Stimulated activated CD8-positive, alpha-beta memory T cell treated with anti-CD3 and anti-CD28 coated beads, Interleukin-2, amount 100 ng/mL, for 48 hours (primary cell): Measurements from ENCODE around the gene ZSCAN26.

Experiments
- DNase-seq, 2 donors: peaks; one replicate each; pipeline ENCODE4 v3.0.0-alpha.2; 2020; ENCODE audit warnings: low read depth in 2 of 2

The ZSCAN26 gene

DNA sequence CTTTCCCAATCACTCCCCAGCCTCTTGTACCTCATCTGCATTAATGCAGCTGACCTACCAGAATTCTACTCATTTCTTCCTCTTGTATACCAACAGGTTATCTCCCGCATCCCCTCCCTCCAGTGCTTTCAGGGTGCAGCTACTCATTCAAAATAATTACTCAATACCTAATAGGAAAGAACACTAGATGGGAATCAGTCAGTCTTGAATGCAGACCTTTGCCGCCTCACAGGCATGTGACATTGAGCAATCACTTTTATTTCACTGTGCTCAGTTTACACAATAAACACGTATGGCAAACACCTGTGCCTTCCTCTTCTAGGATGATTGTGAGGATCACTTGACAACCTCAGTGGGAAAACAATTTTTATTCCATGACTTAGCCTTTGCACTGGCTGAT lies 55.7 kb downstream of the ZSCAN26 start:
- DNase-seq, result no peak

DNA sequence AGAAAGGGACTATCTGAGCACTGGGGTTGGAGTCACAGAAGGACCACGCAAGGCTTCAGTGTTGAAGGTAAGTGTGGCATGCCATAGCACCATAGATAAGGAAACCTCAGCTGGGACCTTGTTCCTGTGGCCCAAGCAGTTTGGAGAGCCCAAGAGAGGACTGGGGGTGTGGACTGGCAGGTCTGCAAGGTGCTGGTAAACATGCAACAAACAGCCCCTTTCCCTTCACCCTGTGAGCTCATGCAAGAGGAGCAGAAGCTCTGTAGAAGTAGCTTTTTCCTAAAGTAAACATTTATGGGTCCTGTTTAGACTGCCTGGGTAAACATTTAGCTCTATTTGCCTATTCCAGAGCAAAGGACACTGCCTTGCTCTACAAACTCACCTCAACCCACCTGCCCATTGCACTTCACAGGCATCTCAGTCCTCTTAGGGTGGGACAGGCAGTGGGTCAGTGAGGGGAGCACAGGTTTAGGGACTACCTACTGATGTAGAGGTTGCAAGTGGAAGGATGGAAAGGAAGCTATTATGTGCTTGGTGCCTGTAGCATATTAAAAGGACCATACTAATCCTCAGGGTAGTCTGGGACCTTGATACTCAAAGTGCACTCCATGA lies 57.0 kb downstream of the ZSCAN26 start:
- DNase-seq, result no peak

DNA sequence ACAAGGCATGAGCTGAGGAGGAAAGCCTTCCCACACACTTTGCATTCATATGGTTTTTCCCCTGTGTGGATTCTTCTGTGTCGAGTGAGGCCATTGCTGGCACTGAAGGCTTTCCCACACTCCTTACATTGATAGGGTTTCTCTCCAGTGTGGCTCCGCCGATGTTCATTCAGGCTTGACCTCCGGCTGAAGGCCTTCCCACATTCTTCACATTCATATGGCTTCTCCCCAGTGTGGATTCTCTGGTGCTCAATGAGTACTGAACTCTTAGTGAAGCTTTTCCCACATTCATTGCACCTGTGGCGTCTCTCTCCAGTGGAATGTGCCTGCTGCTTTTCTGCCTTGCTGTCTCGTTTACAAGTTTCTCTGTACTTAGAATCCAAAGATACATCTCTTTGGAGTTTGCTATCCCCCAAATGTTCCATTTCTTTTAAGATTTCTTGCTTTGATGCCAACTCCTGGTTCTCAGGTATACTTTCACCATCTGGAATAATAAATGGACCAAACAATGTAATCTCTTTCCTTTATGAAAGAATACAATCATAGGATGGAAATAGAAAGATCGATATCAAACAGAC lies 59.5 kb downstream of the ZSCAN26 start:
- DNase-seq, result no peak
